Renal pelvis (tissue), 4 donors: ENCODE results near the gene CST4. TPM values are rescaled to one million over a fixed set of nuclear protein-coding genes. Genes with fewer than 3 reads are reported as not detected.
"Not testable (repeated sequence)": the region's sequence is repeated elsewhere in the genome, so short reads cannot be mapped to it uniquely, and the experiment has no call there.

Experiments used
- DNase-seq: peaks from one replicate; pipeline ENCODE4 v3.0.0-alpha.2; 2013
- polyA plus RNA-seq, 3 donors: library from polyadenylated mRNA; unstranded; fragments of 120-200 nt; gene quantifications; one replicate each; pipeline ENCODE4 v1.2.1, GENCODE V29; 2013; ENCODE audit not compliant: insufficient read length in 3 of 3

CST4 gene
- polyA plus RNA-seq, 3 donors = not detected

DNA sequence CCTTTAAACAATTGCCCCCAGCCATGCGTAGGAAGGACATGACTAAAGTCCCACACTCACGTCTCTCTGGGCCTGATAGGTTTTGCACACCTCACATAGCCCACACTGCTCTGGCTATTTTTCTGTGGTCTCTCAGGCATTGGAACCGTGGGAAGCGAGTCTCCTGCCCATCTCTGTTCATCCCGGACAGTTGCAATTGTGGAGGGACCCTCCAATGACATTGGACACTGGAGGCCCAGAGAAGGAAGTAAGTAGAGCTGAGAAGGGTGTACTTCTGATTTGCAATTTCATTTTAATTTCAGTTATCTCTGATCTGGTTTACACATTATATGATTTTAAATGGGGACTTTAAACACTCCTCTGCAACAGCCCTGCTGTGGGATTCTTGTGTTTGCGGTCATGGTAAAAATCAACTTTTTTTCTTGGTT, 27.8 kb downstream of the CST4 start:
- DNase-seq = no peak

DNA sequence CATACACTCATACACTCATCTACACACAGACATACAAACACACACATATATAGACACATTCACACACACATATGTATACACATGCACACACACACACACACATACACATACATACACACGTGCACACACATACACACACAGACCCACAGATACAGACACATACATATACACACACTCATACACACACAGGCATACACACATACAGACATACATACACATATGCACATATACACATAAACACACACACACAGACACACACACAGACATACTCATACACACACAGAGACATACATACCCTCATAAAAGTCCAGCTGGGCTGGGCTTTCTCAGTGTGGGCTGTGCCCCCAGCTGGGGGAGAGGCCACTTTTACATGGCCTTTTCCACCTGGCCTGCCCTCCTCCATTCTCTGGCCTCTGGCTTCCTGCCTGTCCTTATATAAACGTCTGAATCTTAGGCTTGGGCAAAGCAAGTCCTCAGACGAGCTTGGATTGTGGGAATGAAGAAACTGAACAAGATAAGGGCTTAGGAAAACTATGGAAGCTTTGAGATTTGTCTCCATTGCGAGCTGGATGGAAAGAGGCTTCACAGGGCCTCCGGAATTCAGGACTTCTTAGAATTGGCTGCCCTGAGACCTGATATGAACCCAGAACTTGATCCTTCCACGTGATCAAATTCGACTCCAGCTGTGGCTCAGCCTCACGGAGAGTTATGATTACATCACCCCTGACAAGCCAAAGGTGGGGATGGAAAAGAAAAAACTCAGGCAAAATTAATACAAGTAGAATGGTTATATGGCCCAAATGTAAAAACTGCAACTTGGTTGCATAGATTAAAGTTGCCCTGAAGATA, 28.6 kb downstream of the CST4 start:
- no peak for DNase-seq

DNA sequence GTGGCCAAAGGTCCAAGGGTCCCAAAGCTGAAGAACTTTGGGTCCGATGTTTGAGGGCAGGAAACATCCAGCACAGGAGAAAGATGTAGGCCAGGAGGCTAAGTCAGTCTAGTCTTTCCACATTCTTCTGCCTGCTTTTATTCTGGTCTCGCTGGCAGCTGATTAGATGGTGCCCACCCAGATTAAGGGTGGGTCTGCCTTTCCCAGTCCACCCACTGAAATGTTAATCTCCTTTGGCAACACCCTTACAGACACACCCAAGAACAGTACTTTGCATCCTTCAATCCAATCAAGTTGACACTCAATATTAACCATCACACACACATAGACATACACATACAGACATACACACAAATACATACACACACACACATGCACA, 29.2 kb downstream of the CST4 start:
- not testable (repeated sequence) for DNase-seq

DNA sequence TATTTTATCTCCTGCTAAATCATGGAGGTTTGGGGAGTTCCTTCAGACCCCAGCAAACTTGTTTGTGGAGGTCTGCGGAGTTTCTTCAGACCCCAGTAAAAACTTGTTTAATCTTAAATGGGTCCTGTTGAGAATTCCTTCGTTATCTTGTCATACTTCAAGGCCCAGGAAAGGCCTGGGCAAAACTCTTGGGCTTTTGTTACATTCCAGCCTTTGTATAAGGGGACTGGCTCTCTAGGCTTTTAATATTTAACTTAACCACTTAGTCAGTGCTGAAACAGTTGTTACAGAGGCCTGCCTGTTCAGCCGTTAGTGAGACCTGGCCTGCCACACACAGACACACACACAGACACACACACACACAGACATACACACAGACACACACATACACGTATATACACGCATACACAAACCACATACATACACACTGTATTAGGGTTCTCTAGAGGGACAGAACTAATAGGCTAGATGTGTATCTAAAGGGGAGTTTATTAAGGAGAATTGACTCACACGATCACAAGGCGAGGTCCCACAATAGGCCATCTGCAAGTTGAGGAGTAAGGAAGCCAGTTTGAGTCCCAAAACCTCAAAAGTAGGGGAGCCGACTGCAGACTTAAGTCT, 29.7 kb downstream of the CST4 start:
- no peak for DNase-seq

GRCh38 chr20:23658336-23658735, 30.5 kb downstream of the CST4 start:
- no peak for DNase-seq

DNA sequence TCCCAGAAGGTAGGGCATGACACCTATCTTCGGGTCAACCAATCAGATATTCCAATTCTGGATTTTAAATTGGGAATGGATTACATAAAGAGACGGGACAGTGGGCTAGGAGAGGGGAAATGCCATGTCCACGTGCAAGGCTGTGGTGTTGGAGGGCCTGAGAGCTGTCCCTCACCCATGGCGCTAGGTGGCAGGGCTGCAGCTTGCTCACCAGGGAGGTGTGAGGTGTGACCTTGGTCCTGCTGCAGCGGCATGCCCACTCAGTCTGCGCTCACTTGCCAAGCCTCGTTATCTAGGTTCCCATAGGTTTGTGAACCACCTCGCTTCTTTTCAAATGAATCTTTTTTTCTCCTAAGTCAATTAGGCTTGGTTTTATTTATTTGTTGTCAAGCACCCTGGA, 31.6 kb downstream of the CST4 start:
- DNase-seq = no peak

DNA sequence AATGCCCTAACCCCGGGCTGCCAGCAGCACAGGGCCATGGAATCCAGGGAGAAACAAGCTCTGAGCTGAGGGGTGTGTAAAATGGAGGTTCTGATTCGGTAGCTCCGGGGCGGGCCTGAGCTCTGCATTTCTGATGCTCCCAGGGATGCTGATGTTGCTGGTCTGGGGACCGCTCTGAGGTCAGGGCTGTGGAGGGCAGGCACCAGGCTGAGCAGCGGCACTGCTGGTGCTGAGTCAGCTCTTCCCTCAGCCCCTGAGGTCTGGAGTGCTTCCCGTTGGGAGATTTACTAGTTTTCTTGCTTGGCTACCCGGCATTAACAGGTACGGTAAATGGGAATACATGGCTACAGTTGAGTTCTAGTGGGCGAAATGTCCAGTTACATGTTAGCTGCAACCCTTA, 32.5 kb downstream of the CST4 start:
- no peak for DNase-seq

DNA sequence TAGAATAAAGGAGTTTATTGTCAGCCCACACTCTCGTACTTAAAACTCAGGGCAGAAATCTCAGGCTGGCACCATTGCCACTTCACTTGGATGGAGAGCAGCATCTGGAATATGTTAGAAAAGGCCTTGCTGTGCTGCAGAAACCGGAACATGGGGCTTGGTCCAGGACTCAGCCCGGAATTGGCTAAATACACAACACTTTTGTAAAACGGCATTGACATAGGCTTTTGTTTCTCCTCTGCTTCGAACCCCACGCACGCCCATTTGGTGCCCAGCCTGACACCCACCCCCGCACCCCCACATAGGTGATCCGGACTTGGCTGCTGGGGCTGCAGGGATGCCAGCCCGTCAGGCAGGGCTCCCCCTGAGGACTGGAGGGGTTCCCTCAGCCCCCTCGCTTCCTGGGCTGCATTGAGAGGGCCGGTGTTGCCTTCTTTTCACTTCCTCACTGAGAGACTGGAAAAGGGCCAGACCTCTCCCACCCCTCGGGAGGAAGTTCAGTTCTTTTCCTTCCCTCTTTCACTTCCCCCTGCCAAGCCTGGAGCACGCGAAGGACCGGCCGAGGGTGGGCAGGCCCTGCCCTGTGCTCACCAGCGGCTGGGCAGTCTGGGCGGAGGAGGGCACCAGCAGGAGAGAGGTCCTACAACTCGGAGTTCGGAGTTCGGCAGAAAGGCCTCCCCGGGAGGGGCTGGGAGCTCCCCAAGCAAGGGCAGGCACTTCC, 33.2 kb downstream of the CST4 start:
- no peak for DNase-seq

- DNase-seq = no peak
Measured at GRCh38 chr20:23654717-23655116, 34.1 kb downstream of the CST4 start.

GRCh38 chr20:23654000-23654399, 34.8 kb downstream of the CST4 start:
- DNase-seq = no peak

- DNase-seq = no peak
Measured at GRCh38 chr20:23653400-23653938, 35.4 kb downstream of the CST4 start.

- no peak for DNase-seq
Measured at GRCh38 chr20:23652926-23653325, 35.9 kb downstream of the CST4 start.

DNA sequence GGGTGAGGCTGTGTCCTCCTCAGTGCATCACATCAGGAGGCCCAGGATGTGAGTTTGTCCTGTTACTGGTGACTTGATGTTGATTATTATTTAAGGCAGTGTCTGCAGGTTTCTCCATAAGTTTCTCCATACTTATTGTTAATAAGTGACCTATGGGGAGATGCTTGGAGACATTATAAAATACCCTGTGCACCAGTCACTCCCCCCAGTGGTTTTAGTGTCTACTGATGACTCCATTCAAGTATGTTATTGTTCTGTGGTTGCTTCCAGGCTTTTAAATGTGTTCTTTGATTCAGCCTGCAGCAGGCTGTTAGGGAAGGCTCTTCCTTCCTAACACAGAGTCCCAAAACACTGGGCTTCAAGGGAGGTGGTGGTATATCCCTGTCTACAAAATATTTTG, 36.5 kb downstream of the CST4 start:
- no peak for DNase-seq

DNA sequence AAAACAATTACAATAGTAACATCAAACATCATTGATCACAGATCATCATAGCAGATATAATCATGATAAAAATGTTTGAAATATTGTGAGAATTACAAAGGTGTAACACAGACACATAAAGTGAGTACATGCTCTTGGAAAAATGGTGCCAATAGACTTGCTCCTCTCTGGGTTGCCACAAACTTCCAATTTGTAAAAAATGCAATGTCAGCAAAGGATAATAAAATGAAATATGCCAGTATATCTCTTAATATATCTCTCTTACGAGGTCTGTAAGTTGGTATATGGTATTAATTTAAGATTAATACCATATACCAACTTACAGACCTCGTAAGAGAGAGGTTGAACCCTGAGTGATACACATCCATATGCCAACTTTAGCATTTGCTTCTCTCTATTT, 37.7 kb downstream of the CST4 start:
- no peak for DNase-seq

DNA sequence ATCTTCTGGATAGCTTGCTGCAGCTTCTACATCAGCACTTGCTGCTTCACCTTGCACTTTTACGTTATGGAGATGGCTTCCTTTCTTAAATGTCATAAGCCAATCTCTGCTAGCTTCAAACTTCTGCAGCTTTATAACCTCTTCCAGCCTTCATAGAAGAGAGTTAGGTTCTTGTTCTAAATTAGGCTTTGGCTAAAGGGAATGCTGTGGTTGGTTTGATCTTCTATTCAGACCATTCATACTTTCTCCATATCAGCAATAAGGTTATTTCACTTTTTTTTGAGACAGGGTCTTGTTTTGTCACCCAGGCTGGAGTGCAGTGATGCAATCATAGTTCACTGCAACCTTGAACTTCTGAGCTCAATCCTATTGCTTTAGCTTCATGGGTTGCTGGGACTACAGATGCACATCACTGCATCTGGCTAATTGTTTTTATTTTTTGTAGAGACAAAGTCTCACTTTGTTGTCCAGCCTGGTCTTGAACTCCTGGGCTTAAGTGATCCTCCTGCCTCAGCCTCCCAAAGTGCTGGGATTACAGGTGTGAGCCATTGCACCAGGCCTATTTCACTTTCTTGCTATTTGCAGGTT, 38.9 kb downstream of the CST4 start:
- DNase-seq = no peak

DNA sequence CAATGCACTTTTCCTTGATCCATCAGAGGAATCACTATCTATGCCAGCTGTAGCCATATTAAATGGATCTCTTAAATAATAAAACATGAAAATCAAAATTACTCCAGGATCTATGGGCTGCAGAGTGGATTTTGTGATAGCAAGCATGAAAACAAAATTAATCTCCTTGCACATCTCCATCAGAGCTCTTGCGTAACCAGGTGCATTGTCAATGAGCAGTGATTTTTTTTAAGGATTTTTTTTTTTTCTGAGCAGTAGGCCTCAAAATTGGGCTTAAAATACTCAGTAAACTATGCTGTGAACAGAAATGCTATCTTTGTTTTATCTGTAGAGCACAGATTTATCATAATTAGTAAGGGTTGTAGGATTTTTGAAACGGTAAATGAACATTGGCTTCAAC, 39.6 kb downstream of the CST4 start:
- no peak for DNase-seq

DNA sequence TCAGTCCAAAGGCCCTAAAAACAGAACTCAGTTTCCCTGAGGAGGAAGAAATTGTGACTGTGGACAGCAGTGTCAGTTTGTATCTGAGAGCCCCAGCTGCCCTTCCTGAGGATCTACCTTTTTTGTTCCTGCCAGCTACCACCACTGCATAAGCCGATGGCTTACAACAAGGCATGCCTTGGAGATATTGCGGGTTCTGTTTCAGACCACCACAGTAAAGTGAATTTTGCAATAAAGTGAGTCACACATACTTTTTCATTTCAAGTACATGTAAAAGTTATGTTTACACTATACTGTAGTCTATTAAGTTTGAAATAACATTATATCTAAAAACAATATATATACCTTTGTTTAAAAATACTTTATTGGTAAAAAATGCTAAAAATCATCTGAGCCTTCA, 41.5 kb downstream of the CST4 start:
- no peak for DNase-seq

GRCh38 chr20:23646106-23646873, 42.5 kb downstream of the CST4 start:
- no peak for DNase-seq

GRCh38 chr20:23645575-23645974, 43.3 kb downstream of the CST4 start:
- no peak for DNase-seq

DNA sequence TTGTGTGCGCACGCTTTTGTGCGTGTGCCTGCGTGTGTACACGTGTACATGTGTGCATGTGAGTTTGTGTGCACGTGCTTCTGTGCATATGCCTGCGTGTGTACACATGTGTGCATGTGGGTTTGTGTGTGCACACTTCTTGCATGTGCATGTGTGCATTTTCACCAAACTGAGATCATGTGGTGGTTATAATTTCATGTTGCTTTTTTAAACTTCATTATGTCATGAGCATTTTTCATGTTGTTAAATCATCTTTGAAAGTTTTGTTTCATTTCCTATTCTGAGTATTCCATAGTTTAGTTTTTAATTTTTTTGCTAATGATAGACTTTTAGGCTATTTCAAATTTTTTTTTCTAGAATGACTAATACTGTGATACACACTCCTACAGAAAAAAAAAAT, 44.7 kb downstream of the CST4 start:
- DNase-seq = no peak

GRCh38 chr20:23643659-23644058, 45.2 kb downstream of the CST4 start:
- DNase-seq = no peak
